Keratinocyte (primary cell): ENCODE data around the gene IQSEC3. TPM values are rescaled to one million over a fixed set of nuclear protein-coding genes. Genes with fewer than 3 reads are reported as not detected.

Source experiments
- DNase-seq: peaks from one replicate; pipeline ENCODE4 v3.0.0-alpha.2; 2011; ENCODE audit warnings: low read depth, missing footprints, low spot score
- FAIRE-seq: peaks from 2 replicates; lab custom pipeline; 2011; peaks lifted over from hg19 to GRCh38; lab: Jason Lieb, UNC
- H2AFZ ChIP-seq: 2 replicates; pipeline ENCODE4 v1.6.0; 2012; ENCODE audit warnings: low read length, control low read depth, inconsistent platforms; ENCODE audit not compliant: control insufficient read depth
- H3K27ac ChIP-seq: 2 replicates; pipeline ENCODE4 v1.5.1; 2011; ENCODE audit warnings: low read length; ENCODE audit not compliant: control insufficient read depth, insufficient read depth
- H3K27me3 ChIP-seq: 3 replicates; pipeline ENCODE4 v1.6.0; 2011; ENCODE audit warnings: low read length; ENCODE audit not compliant: control insufficient read depth, insufficient read depth; ENCODE audit errors: extremely low read depth
- H3K36me3 ChIP-seq, 2 experiments: 2 replicates in 1 of 2; 3 replicates in 1 of 2; pipeline ENCODE4 v1.5.1; 2011; ENCODE audit warnings: low read length in 2 of 2, mild to moderate bottlenecking in 1 of 2; ENCODE audit not compliant: control insufficient read depth in 2 of 2, insufficient read depth in 2 of 2; ENCODE audit errors: extremely low read depth in 1 of 2
- H3K4me1 ChIP-seq: 3 replicates; pipeline ENCODE4 v1.5.1; 2011; ENCODE audit warnings: low read length; ENCODE audit not compliant: control insufficient read depth, insufficient read depth; ENCODE audit errors: extremely low read depth
- H3K4me2 ChIP-seq: 3 replicates; pipeline ENCODE4 v1.6.0; 2011; ENCODE audit warnings: low read depth, low read length; ENCODE audit not compliant: control insufficient read depth, insufficient read depth; ENCODE audit errors: extremely low read depth
- H3K4me3 ChIP-seq, 3 experiments: fragments of 200-600 bp in 1 of 3; sonication (generic) in 1 of 3; 2 replicates in 2 of 3; 3 replicates in 1 of 3; pipeline ENCODE4 v1.5.1; 2011 to 2016; ENCODE audit warnings: low read length in 3 of 3, mild to moderate bottlenecking in 3 of 3, control low read depth in 2 of 3, inconsistent platforms in 1 of 3, low read depth in 1 of 3, mixed read lengths in 1 of 3, mixed run types in 1 of 3, moderate library complexity in 1 of 3; ENCODE audit not compliant: control insufficient read depth in 2 of 3, insufficient read depth in 2 of 3; ENCODE audit errors: extremely low read depth in 1 of 3
- H3K79me2 ChIP-seq: 2 replicates; pipeline ENCODE4 v1.6.0; 2012; ENCODE audit warnings: low read length; ENCODE audit not compliant: control insufficient read depth, insufficient read depth
- H3K9ac ChIP-seq: 3 replicates; pipeline ENCODE4 v1.6.0; 2011; ENCODE audit warnings: low read length; ENCODE audit not compliant: control insufficient read depth, insufficient read depth; ENCODE audit errors: extremely low read depth
- H3K9me1 ChIP-seq: 3 replicates; pipeline ENCODE4 v1.6.0; 2011; ENCODE audit warnings: low read length; ENCODE audit not compliant: control insufficient read depth, insufficient read depth; ENCODE audit errors: extremely low read depth
- H3K9me3 ChIP-seq: 2 replicates; pipeline ENCODE4 v1.5.1; 2012; ENCODE audit warnings: low read depth, low read length; ENCODE audit not compliant: control insufficient read depth
- H4K20me1 ChIP-seq: 3 replicates; pipeline ENCODE4 v1.6.0; 2011; ENCODE audit warnings: low read length; ENCODE audit not compliant: control insufficient read depth, insufficient read depth; ENCODE audit errors: extremely low read depth
- CTCF ChIP-seq, 3 experiments: IDR thresholded peaks in 1 of 3; conservative IDR thresholded peaks in 1 of 3; optimal IDR thresholded peaks in 1 of 3; 2 replicates in 2 of 3; 3 replicates in 1 of 3; pipeline versions ENCODE3 to v1.5.1; 2011; ENCODE audit warnings: low read length in 3 of 3, mild to moderate bottlenecking in 3 of 3, moderate library complexity in 2 of 3, control low read depth in 1 of 3, inconsistent platforms in 1 of 3; ENCODE audit not compliant: insufficient read depth in 2 of 3; ENCODE audit errors: extremely low read depth in 1 of 3
- EZH2 ChIP-seq: IDR thresholded peaks from one replicate; pipeline ENCODE4 v1.6.1; 2012; ENCODE audit warnings: inconsistent platforms, mild to moderate bottlenecking, low read length, moderate library complexity
- dilution Hi-C: fragments of 300-500 bp; cut with MboI; formaldehyde crosslinking; loops from one replicate; pipeline ENCODE4 v1.7.0; 2020; ENCODE audit warnings: low sequenced_read_pairs; ENCODE audit not compliant: extremely low pct_ligation_motif_present
- polyA plus RNA-seq, 5 experiments: library from polyadenylated mRNA; depleted of rRNA in 3 of 5; stranded (reverse) in 3 of 5; stranded (forward) in 1 of 5; unstranded in 1 of 5; fragments of >200 nt; gene quantifications; 1 replicate in 1 of 5; 2 replicates in 3 of 5; 3 replicates in 1 of 5; pipeline versions ENCODE4 v1.2.1 to v1.2.3, GENCODE V29; 2011 to 2012; ENCODE audit warnings: missing spikeins in 2 of 5, low read depth in 1 of 5, low replicate concordance in 1 of 5

Gene IQSEC3
- polyA plus RNA-seq, 1 donor (not counting 4 experiments of a cell fraction or from before 2014, with no cell fraction given): not detected

- H4K20me1 ChIP-seq: no peaks in the 10 kb centered on the region
- dilution Hi-C loops: no loop called here
- peaks cover 40% of the 10 kb centered on the region for H3K27me3 ChIP-seq
- no peak overlapping the region for H3K27ac ChIP-seq
- no peak overlapping the region for H3K4me2 ChIP-seq
- TF ChIP-seq CTCF (optimal IDR thresholded peaks at IDR 0.05 in 1 of 3, IDR thresholded peaks at IDR 0.05 in 1 of 3, conservative IDR thresholded peaks at IDR 0.05 in 1 of 3; ENCODE audit: extremely low read depth in 1 of 3, insufficient read depth in 2 of 3, low read length in 3 of 3): no peak
- TF ChIP-seq EZH2: no peak
- no peaks in the 10 kb centered on the region for H3K9me3 ChIP-seq
- no peak for DNase-seq
- no peaks in the 10 kb centered on the region for H3K36me3 ChIP-seq
- H3K9ac ChIP-seq: no peak overlapping the region
- no peaks in the 10 kb centered on the region for H3K79me2 ChIP-seq
- no peak for FAIRE-seq
- no peak overlapping the region for H2AFZ ChIP-seq
- no peaks in the 10 kb centered on the region for H3K9me1 ChIP-seq
- H3K4me3 ChIP-seq: no peak overlapping the region
- peaks cover under 1% of the 10 kb centered on the region for H3K4me1 ChIP-seq
These were observed 104.7 kb downstream of the IQSEC3 start for GRCh38 chr12:171276-171675.

DNA sequence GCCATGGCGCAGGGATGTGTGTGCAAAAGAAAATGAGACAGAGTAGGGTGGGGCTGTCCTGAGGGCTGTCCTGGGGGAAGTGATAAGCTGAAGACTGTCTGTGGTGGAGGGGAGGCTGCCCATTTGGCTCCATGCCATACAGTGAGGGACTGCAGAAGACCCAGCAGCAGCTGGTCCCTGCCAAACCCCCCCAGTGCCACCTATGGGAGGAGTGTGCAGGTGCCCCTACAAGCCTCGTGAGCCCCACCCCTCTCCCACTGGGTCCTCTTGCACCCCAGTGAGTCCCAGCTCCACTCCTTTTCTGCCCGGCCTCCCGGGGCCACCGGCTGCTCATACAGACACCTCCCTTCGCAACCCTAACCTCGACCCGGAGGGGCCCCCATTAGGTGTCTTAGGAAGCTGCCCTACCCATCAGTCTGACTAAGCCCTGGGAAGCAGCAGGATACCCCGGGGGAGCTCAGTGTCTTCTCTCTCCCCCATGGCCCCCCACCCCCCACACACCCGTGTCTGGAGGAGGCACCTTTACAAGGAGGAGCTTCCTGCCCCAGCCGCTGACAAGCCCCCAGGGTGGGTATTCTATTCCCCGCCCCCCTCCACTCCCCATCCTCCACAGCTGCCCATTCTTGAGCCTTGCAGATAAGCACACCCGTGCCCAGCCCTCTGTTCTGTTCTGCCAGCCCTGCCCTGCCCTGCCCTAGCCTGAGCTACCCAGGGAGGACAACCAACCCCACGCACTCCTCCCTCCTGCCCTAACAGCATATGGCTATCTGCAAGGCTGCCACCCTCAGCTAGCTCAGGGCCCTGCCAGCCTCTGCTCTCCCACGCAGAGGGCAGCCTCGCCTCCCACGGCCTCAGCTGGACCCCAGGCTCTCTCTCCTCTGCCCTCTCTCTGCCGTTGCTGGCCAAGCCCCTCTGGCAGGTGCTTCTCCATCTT is 105.4 kb downstream of the IQSEC3 start:
- dilution Hi-C loops: no loop called here
- TF ChIP-seq EZH2: no peak
- TF ChIP-seq CTCF (optimal IDR thresholded peaks at IDR 0.05 in 1 of 3, IDR thresholded peaks at IDR 0.05 in 1 of 3, conservative IDR thresholded peaks at IDR 0.05 in 1 of 3; ENCODE audit: extremely low read depth in 1 of 3, insufficient read depth in 2 of 3, low read length in 3 of 3): no peak
- no peak overlapping the region for H3K4me2 ChIP-seq
- peaks cover 36% of the 10 kb centered on the region for H3K27me3 ChIP-seq
- H4K20me1 ChIP-seq: no peaks in the 10 kb centered on the region
- H3K27ac ChIP-seq: no peak overlapping the region
- H3K4me3 ChIP-seq: no peak overlapping the region
- no peaks in the 10 kb centered on the region for H3K36me3 ChIP-seq
- H3K79me2 ChIP-seq: no peaks in the 10 kb centered on the region
- no peak for DNase-seq
- H3K9me3 ChIP-seq: no peaks in the 10 kb centered on the region
- no peak overlapping the region for H2AFZ ChIP-seq
- peaks cover 6% of the 10 kb centered on the region for H3K4me1 ChIP-seq
- no peak overlapping the region for H3K9ac ChIP-seq
- no peak for FAIRE-seq
- no peaks in the 10 kb centered on the region for H3K9me1 ChIP-seq
